Adipocyte (in vitro differentiated cells): ENCODE measurements around the gene TLR3.

Experiments
- DNase-seq: peaks from one replicate; pipeline ENCODE4 v3.0.0-alpha.2; 2015; ENCODE audit warnings: low read depth
- H3K27me3 ChIP-seq: replicated peaks from 2 replicates; pipeline ENCODE4 v1.7.0; 2013; ENCODE audit warnings: mild to moderate bottlenecking, low read length, moderate library complexity; ENCODE audit not compliant: control insufficient read depth, insufficient read depth
- H3K36me3 ChIP-seq: 2 replicates; pipeline ENCODE4 v1.7.0; 2013; ENCODE audit warnings: low read length, mild to moderate bottlenecking, moderate library complexity; ENCODE audit not compliant: control insufficient read depth, insufficient read depth, severe bottlenecking
- H3K4me1 ChIP-seq: 2 replicates; pipeline ENCODE4 v1.7.0; 2013; ENCODE audit warnings: mild to moderate bottlenecking, low read length, moderate library complexity; ENCODE audit not compliant: control insufficient read depth, insufficient read depth
- H3K4me3 ChIP-seq: 2 replicates; pipeline ENCODE4 v1.7.0; 2013; ENCODE audit warnings: mild to moderate bottlenecking, low read length, moderate library complexity
- H3K9ac ChIP-seq: 2 replicates; pipeline ENCODE4 v1.7.0; 2013; ENCODE audit warnings: mild to moderate bottlenecking, low read length, moderate library complexity
- H3K9me3 ChIP-seq: 2 replicates; pipeline ENCODE4 v1.7.0; 2013; ENCODE audit warnings: mild to moderate bottlenecking, low read length, moderate library complexity; ENCODE audit not compliant: control insufficient read depth

TLR3 gene

GRCh38 chr4:186051096-186051495, 17.9 kb upstream of the TLR3 start:
- no peak for DNase-seq
- H3K4me3 ChIP-seq: no peak overlapping the region
- H3K27me3 ChIP-seq: peaks cover 6% of the 10 kb centered on the region
- no peak overlapping the region for H3K9ac ChIP-seq
- no peaks in the 10 kb centered on the region for H3K9me3 ChIP-seq
- H3K36me3 ChIP-seq: no peaks in the 10 kb centered on the region
- H3K4me1 ChIP-seq: no peaks in the 10 kb centered on the region

- peaks cover 5% of the 10 kb centered on the region for H3K27me3 ChIP-seq
- H3K4me3 ChIP-seq: no peak overlapping the region
- H3K36me3 ChIP-seq: no peaks in the 10 kb centered on the region
- no peak for DNase-seq
- no peaks in the 10 kb centered on the region for H3K9me3 ChIP-seq
- no peaks in the 10 kb centered on the region for H3K4me1 ChIP-seq
- H3K9ac ChIP-seq: no peak overlapping the region
These were observed 10.5 kb upstream of the TLR3 start for GRCh38 chr4:186058253-186058979.

- Histone ChIP-seq H3K9me3 (no peaks in the 10 kb centered on the region), H3K4me1 (no peaks in the 10 kb centered on the region), H3K9ac (no peak overlapping the region), H3K4me3 (no peak overlapping the region), H3K36me3 (no peaks in the 10 kb centered on the region), H3K27me3 (peaks cover 5% of the 10 kb centered on the region)
- DNase-seq: no peak
These were observed 10.0 kb upstream of the TLR3 start for GRCh38 chr4:186058980-186059316.

GRCh38 chr4:186061921-186062320, 7.0 kb upstream of the TLR3 start:
- no peak for DNase-seq
- H3K4me1 ChIP-seq: no peaks in the 10 kb centered on the region
- no peaks in the 10 kb centered on the region for H3K9me3 ChIP-seq
- no peak overlapping the region for H3K9ac ChIP-seq
- H3K27me3 ChIP-seq: peaks cover 5% of the 10 kb centered on the region
- H3K36me3 ChIP-seq: no peaks in the 10 kb centered on the region
- H3K4me3 ChIP-seq: no peak overlapping the region

GRCh38 chr4:186067757-186068385, 1.1 kb upstream of the TLR3 start:
- H3K9me3 ChIP-seq: no peaks in the 10 kb centered on the region
- no peaks in the 10 kb centered on the region for H3K27me3 ChIP-seq
- H3K4me3 ChIP-seq: peak overlapping the region; percentile 84
- H3K4me1 ChIP-seq: peaks cover 17% of the 10 kb centered on the region
- H3K36me3 ChIP-seq: no peaks in the 10 kb centered on the region
- peak overlapping the region; percentile 84 for H3K9ac ChIP-seq
- DNase-seq: peak; percentile 73

GRCh38 chr4:186069729-186070128, 773 bp downstream of the TLR3 start:
- DNase-seq: no peak
- Histone ChIP-seq H3K9ac (peak overlapping the region; percentile 84), H3K36me3 (no peaks in the 10 kb centered on the region), H3K4me1 (peaks cover 24% of the 10 kb centered on the region), H3K9me3 (no peaks in the 10 kb centered on the region), H3K27me3 (no peaks in the 10 kb centered on the region), H3K4me3 (peak overlapping the region; percentile 84)

GRCh38 chr4:186072516-186072915, 3.6 kb downstream of the TLR3 start:
- peaks cover 24% of the 10 kb centered on the region for H3K4me1 ChIP-seq
- no peaks in the 10 kb centered on the region for H3K9me3 ChIP-seq
- no peak for DNase-seq

GRCh38 chr4:186074189-186074588, 5.2 kb downstream of the TLR3 start:
- H3K36me3 ChIP-seq: no peaks in the 10 kb centered on the region
- no peak overlapping the region for H3K9ac ChIP-seq
- H3K4me1 ChIP-seq: peaks cover 14% of the 10 kb centered on the region
- H3K9me3 ChIP-seq: no peaks in the 10 kb centered on the region
- DNase-seq: no peak
- no peaks in the 10 kb centered on the region for H3K27me3 ChIP-seq
- no peak overlapping the region for H3K4me3 ChIP-seq

More at GRCh38 chr4:186072516-186072915, 3.6 kb downstream of the TLR3 start:
- no peak overlapping the region for H3K9ac ChIP-seq
- H3K4me3 ChIP-seq: no peak overlapping the region
- no peaks in the 10 kb centered on the region for H3K27me3 ChIP-seq
- no peaks in the 10 kb centered on the region for H3K36me3 ChIP-seq

- Histone ChIP-seq H3K9ac (no peak overlapping the region), H3K9me3 (no peaks in the 10 kb centered on the region), H3K4me1 (peaks cover 2% of the 10 kb centered on the region), H3K36me3 (no peaks in the 10 kb centered on the region), H3K4me3 (no peak overlapping the region), H3K27me3 (no peaks in the 10 kb centered on the region)
- DNase-seq: no peak
These were observed 10.2 kb downstream of the TLR3 start for GRCh38 chr4:186078981-186079638.

GRCh38 chr4:186079694-186080093, 10.7 kb downstream of the TLR3 start:
- Histone ChIP-seq H3K9ac (no peak overlapping the region), H3K4me1 (no peaks in the 10 kb centered on the region), H3K27me3 (no peaks in the 10 kb centered on the region), H3K9me3 (no peaks in the 10 kb centered on the region), H3K4me3 (no peak overlapping the region), H3K36me3 (no peaks in the 10 kb centered on the region)
- no peak for DNase-seq

- H3K9me3 ChIP-seq: no peaks in the 10 kb centered on the region
- DNase-seq: no peak
These were observed 12.3 kb downstream of the TLR3 start for GRCh38 chr4:186081202-186081807.

More at GRCh38 chr4:186081202-186081807, 12.3 kb downstream of the TLR3 start:
- Histone ChIP-seq H3K27me3 (no peaks in the 10 kb centered on the region), H3K4me1 (no peaks in the 10 kb centered on the region), H3K4me3 (no peak overlapping the region), H3K36me3 (no peaks in the 10 kb centered on the region), H3K9ac (no peak overlapping the region)
